MM.1S (cell line): ENCODE data around the gene ZFHX3.

Source experiments
- DNase-seq: peaks from one replicate; pipeline ENCODE4 v3.0.0-alpha.2; 2015
- H2AFZ ChIP-seq: fragments of 300-600 bp; sonication (generic); 2 replicates; pipeline ENCODE4 v1.6.0; 2016; ENCODE audit warnings: antibody characterized with exemption, low read length
- H3F3A ChIP-seq: fragments of 300-600 bp; sonication (generic); 2 replicates; pipeline ENCODE4 v1.6.1; 2016; ENCODE audit warnings: mild to moderate bottlenecking, antibody characterized with exemption, low read length, moderate library complexity, mixed read lengths; ENCODE audit not compliant: insufficient read depth
- H3K27ac ChIP-seq: fragments of 300-600 bp; sonication (generic); 2 replicates; pipeline ENCODE4 v1.5.1; 2016; ENCODE audit warnings: mild to moderate bottlenecking, low read length
- H3K27me3 ChIP-seq: fragments of 300-600 bp; sonication (generic); replicated peaks from 2 replicates; pipeline ENCODE4 v1.6.0; 2016; ENCODE audit warnings: low read length; ENCODE audit not compliant: insufficient read depth
- H3K36me3 ChIP-seq: fragments of 300-600 bp; sonication (generic); replicated peaks from 2 replicates; pipeline ENCODE4 v1.6.1; 2016; ENCODE audit warnings: mild to moderate bottlenecking, low read length, mixed read lengths; ENCODE audit not compliant: insufficient read depth
- H3K4me1 ChIP-seq: fragments of 300-600 bp; sonication (generic); 2 replicates; pipeline ENCODE4 v1.6.1; 2016; ENCODE audit warnings: low read length, mixed read lengths
- H3K4me2 ChIP-seq: fragments of 300-600 bp; sonication (generic); 2 replicates; pipeline ENCODE4 v1.6.0; 2016; ENCODE audit warnings: low read depth, low read length
- H3K4me3 ChIP-seq: fragments of 300-600 bp; sonication (generic); 2 replicates; pipeline ENCODE4 v1.5.1; 2016; ENCODE audit warnings: low read length, mixed read lengths
- H3K79me2 ChIP-seq: fragments of 300-600 bp; sonication (generic); 2 replicates; pipeline ENCODE4 v1.6.1; 2016; ENCODE audit warnings: mixed run types, low read length, mixed read lengths
- H3K9ac ChIP-seq: fragments of 300-600 bp; sonication (generic); 2 replicates; pipeline ENCODE4 v1.6.1; 2016; ENCODE audit warnings: low read length, mixed read lengths
- H3K9me2 ChIP-seq: fragments of 300-600 bp; sonication (generic); replicated peaks from 2 replicates; pipeline ENCODE4 v1.6.1; 2016; ENCODE audit warnings: mild to moderate bottlenecking, low read length, mixed read lengths; ENCODE audit not compliant: insufficient read depth
- H3K9me3 ChIP-seq: fragments of 300-600 bp; sonication (generic); replicated peaks from 2 replicates; pipeline ENCODE4 v1.6.1; 2016; ENCODE audit warnings: mild to moderate bottlenecking, low read length, mixed read lengths; ENCODE audit not compliant: insufficient read depth
- H4K20me1 ChIP-seq: fragments of 300-600 bp; sonication (generic); 2 replicates; pipeline ENCODE4 v1.6.1; 2016; ENCODE audit warnings: mild to moderate bottlenecking, low read length, moderate library complexity, mixed read lengths; ENCODE audit not compliant: insufficient read depth
- CTCF ChIP-seq: fragments of 300-600 bp; sonication (generic); IDR thresholded peaks from 2 replicates; pipeline ENCODE4 v1.5.1; 2016; ENCODE audit warnings: antibody characterized with exemption, low read length, mixed read lengths
- EZH2 ChIP-seq: fragments of 300-600 bp; sonication (generic); optimal IDR thresholded peaks from 2 replicates; pipeline ENCODE3; 2017; ENCODE audit warnings: low read depth, mild to moderate bottlenecking, antibody characterized with exemption, low read length, mixed read lengths
- EZH2phosphoT487 ChIP-seq: fragments of 300-600 bp; sonication (generic); IDR thresholded peaks from 2 replicates; pipeline ENCODE4 v1.6.1; 2018; ENCODE audit warnings: antibody characterized with exemption, low read length

ZFHX3 gene

GRCh38 chr16:72857834-72858664, 189.9 kb downstream of the ZFHX3 start:
- H3K9me2 ChIP-seq = no peaks in the 10 kb centered on the region
- no peak overlapping the region for H3K4me3 ChIP-seq
- no peaks in the 10 kb centered on the region for H3K9me3 ChIP-seq
- no peak overlapping the region for H3K4me2 ChIP-seq
- no peaks in the 10 kb centered on the region for H3K79me2 ChIP-seq
- H3K27me3 ChIP-seq = no peaks in the 10 kb centered on the region
- no peak overlapping the region for H3K9ac ChIP-seq
- H4K20me1 ChIP-seq = no peaks in the 10 kb centered on the region
- no peaks in the 10 kb centered on the region for H3K4me1 ChIP-seq
- H3K36me3 ChIP-seq = no peaks in the 10 kb centered on the region
- DNase-seq = no peak
- no peak overlapping the region for H2AFZ ChIP-seq
- no peaks in the 10 kb centered on the region for H3F3A ChIP-seq
- no peak overlapping the region for H3K27ac ChIP-seq
- TF ChIP-seq EZH2 = no peak
- no peak for TF ChIP-seq EZH2phosphoT487
- no peak for TF ChIP-seq CTCF

GRCh38 chr16:72856797-72857196, 191.1 kb downstream of the ZFHX3 start:
- Histone ChIP-seq H3K36me3 (no peaks in the 10 kb centered on the region), H3K79me2 (no peaks in the 10 kb centered on the region), H2AFZ (no peak overlapping the region), H3K9me2 (no peaks in the 10 kb centered on the region), H4K20me1 (no peaks in the 10 kb centered on the region), H3K4me2 (no peak overlapping the region), H3K9ac (no peak overlapping the region), H3K27me3 (no peaks in the 10 kb centered on the region), H3F3A (no peaks in the 10 kb centered on the region), H3K27ac (no peak overlapping the region), H3K4me3 (no peak overlapping the region), H3K9me3 (no peaks in the 10 kb centered on the region), H3K4me1 (no peaks in the 10 kb centered on the region)
- TF ChIP-seq CTCF (peak; percentile 13), EZH2phosphoT487 (no peak), EZH2 (no peak)
- DNase-seq = no peak

GRCh38 chr16:72854267-72854959, 193.5 kb downstream of the ZFHX3 start:
- H3K9ac ChIP-seq = no peak overlapping the region
- H3K4me1 ChIP-seq = no peaks in the 10 kb centered on the region
- H3K4me2 ChIP-seq = no peak overlapping the region
- no peaks in the 10 kb centered on the region for H3K79me2 ChIP-seq
- H4K20me1 ChIP-seq = no peaks in the 10 kb centered on the region
- H3K9me3 ChIP-seq = no peaks in the 10 kb centered on the region
- no peaks in the 10 kb centered on the region for H3K27me3 ChIP-seq
- no peak overlapping the region for H2AFZ ChIP-seq
- no peaks in the 10 kb centered on the region for H3K9me2 ChIP-seq
- no peak for DNase-seq
- no peak overlapping the region for H3K27ac ChIP-seq
- H3K36me3 ChIP-seq = no peaks in the 10 kb centered on the region
- no peak for TF ChIP-seq EZH2
- TF ChIP-seq EZH2phosphoT487 = no peak
- no peak for TF ChIP-seq CTCF
- no peaks in the 10 kb centered on the region for H3F3A ChIP-seq
- no peak overlapping the region for H3K4me3 ChIP-seq
